GM19023 (cell line): ENCODE results near the gene SLC15A1.
A peak's percentile ranks its signal among the peaks of the same experiment; 100 is the strongest.

ENCODE experiments used
- ATAC-seq: cut with Tn5 transposase; IDR thresholded peaks from one replicate; pipeline ENCODE4 v1.9.1; 2021; ENCODE audit warnings: mild to moderate bottlenecking, moderate library complexity; ENCODE audit not compliant: unreplicated experiment

SLC15A1 gene

DNA sequence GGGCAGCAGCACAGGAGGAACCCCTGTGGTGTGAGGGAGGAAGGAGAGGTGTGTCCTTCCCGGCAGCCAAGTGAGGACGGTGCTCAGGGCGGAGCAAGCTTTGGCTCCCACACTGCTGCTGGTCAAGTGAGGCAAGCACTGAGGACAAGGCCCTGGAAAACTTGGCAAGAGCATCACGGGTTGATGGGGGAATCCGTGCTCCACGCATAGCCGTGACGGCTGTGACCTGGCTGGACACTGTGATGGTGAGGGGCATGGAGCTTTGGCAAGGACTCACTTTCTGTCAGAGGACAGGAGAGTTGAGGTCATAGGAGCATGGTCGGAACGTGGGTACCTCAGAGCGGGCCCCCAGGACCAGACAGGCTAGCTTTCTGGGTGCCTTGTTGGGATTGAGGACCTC, 29.0 kb upstream of the SLC15A1 start:
- no peak for ATAC-seq

DNA sequence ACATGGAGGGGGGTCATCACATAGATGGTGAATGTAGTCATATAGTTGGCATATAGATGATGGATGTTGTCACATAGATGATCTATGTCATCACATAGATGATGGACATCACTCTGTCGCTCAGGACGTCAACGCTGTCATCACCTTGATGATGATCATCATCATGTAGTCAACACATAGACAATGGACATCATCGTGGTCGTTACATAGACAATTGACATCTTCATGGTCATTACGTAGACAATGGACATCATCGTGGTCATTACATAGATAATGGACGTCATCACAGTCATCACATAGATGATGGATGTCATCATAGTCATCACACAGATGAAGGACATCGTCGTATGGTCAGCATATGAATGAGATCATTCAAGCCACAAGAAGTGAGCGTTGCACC, 28.6 kb upstream of the SLC15A1 start:
- no peak for ATAC-seq

DNA sequence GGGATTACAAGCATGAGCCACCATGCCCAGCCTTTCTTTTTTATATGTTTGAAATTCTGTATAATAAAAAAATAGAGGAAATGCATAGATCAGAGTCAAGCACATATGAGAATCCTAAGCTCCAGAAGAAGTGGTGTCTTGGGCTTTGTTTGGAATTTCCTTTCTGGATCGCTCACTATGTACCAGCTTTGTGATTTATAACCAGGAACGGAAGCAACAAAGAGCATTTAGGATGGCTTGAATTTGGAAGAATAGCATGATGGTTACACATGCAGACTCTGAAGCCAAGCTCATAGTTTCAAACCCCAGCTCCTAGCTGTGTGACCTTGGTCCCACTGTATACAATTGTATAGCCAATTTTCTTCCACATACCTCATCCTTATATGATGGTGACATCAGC, 28.0 kb upstream of the SLC15A1 start:
- ATAC-seq, result no peak

DNA sequence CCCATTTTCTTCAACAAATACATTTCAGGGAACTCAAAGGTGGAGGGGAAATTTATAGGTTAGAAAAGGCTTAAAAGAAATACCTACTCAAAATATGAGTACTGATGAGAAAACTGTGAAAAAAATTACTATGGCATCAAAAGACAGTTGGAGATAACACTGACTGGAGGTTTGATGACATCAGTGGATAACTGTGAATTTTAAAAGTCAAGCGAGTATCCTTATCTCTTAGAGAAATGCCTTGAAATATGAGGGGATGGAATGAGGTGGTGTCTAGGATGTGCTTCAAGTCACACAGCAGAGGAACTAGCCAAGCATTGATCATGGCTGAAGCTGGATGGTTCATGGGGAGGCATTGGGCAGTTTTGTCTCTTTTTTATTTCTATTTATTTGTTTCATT, 27.2 kb upstream of the SLC15A1 start:
- no peak for ATAC-seq

DNA sequence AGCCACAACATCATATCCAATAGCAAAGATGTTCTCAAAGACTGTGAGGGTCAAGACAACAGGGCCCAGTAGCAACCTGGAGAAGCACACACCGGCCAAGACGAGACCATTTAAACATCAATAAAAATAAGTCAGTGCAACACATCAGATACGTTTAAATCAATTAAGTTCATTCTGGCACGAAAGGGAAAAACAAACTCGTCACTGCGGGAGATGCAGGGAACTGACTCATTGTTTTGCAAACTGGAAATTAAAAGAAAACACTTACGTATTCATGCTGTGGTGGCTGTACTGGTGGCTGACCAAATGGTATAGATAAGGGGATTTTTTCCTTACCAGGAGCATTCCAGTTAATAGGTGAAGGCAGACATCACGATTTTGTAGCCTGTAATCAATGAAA, 26.3 kb upstream of the SLC15A1 start:
- no peak for ATAC-seq

DNA sequence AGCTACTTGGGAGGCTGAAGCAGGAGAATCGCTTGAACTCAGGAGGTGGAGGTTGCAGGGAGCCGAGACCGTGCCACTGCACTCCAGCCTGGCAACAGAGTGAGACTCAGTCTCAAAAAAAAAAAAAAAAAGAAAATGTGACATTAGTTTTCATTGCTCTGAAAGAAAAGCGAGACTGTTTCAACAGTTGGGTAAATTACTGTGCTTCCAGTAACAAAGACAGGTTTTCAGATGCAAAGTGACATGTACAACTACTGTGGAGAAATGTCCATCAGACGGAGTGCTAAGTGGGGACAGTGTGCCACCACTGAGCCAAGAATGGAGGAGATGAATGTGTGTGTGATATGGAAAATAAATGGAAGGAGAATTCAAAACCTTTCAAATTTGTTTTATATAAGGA, 24.2 kb upstream of the SLC15A1 start:
- no peak for ATAC-seq

DNA sequence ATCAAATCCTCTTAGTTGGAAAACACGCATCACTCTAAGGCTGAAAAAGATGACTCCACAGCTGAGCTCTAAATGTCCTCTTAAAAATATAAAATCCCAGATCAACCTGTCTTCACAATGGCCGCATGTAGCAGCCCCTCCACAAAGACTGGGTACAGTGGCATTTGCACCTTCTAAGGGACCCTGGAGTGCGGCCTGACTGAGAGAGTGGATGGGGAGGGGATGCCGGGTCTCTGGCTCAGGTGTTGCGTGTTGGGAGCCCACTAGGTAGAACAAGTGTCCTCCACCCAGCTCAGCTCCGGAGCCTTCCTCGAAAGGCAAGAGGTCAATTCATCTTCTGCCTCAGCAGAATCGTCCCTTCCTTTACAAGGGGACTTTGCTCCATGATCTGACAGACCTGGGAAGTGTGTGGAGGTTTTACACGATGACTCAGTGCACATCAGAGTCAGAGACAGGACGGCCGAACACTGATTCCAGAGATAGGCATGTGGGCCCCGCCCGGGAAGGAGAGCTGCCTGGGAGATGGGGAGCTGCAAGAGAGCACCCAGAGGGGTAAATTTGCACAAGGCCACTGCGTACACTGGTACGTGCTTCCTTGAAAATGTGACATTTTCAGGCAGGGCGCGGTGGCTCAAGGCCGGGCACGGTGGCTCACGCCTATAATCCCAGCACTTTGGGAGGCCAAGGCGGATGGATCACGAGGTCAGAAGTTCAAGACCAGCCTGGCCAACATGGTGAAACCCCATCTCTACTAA, 23.5 kb upstream of the SLC15A1 start:
- ATAC-seq, result no peak

DNA sequence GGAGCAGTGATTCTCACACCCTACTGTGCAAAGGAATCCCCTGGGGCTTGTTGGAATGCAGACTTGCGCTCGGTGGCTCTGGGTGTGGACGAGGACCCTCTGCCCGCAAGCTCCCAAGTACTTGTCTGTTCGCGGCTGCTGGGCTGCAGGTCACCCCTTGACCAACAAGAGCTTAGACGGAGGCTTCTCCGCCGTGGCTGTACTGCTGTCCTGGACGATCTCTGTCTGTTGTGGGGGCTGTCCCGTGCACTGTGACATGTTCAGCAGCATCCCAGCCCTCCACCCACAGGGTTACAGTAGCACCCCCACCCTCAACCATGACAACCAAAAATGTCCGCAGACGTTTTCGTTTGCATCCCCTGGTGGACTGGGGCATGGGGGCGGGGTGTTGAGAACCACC, 22.9 kb upstream of the SLC15A1 start:
- ATAC-seq, result no peak

DNA sequence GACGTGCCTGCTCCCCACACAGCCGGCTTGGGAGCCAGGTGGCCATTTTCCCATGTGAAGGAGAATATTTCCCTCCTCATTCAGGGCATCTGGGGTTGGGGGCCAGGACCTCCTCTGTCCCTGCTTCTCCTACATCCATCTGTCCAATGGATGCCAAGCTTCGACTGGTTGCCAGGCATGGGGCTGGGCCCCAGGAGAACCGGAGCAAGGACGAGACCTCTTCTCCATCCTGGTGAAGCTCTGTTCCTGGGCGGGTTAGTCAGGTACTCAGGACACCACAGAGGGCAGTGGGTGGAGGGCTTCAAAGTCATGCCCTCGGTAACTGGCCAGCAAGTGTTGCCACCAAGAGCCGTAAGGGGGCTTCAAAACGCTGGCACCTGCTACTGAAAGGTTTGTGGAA, 22.3 kb upstream of the SLC15A1 start:
- ATAC-seq, result no peak

DNA sequence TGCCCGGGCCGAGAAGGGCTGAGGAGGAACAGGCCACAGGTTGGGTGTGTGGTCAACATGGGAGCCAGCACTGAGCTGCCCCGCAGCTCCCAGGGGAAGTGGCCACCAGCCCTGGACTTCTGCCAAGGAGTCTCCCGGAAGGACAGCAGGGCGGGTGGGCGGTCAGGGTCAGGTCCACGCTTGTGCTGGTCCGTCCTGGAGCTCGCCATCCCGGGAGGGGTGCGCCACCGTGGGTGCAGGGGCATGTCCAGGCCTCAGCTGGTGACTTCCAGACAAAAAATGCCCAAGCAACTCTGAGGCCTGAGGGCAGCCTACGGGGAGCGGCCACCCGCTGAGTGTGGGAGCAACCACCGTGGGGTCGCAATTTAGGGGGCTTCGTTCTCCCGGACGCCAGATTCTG, 21.4 kb upstream of the SLC15A1 start:
- ATAC-seq, result no peak

DNA sequence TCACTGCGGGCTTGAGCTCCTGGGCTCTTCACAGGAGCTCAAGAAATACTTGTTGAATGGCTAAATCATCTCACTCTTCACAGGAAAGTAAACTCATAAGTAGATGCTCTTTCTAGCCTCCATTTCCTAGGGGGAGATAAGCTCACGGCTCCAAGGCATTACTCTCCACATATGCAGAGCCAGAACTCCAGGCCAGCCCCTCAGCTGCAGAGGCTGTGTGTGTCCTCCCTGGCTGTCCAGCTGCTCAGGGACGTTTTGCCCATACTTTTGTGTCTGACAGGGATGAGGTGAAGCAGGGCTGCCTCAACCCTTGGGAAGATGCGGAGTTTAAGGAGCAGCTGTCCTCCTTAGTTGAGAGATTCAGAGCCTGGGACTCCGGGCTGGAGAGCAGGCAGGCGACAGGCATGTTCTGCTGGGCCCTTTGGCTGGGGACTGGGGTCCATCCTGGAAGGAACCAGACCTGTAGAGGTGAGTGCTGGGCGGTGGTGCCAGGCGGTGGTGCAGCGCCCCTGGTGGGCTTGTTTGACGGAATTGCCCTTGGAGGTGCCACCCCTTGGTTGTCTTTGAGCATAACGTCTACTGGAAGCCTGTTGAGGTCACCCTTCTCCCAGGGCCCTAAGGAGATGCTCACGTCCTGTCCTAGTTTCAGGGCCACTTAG, 20.5 kb upstream of the SLC15A1 start:
- ATAC-seq, result no peak

DNA sequence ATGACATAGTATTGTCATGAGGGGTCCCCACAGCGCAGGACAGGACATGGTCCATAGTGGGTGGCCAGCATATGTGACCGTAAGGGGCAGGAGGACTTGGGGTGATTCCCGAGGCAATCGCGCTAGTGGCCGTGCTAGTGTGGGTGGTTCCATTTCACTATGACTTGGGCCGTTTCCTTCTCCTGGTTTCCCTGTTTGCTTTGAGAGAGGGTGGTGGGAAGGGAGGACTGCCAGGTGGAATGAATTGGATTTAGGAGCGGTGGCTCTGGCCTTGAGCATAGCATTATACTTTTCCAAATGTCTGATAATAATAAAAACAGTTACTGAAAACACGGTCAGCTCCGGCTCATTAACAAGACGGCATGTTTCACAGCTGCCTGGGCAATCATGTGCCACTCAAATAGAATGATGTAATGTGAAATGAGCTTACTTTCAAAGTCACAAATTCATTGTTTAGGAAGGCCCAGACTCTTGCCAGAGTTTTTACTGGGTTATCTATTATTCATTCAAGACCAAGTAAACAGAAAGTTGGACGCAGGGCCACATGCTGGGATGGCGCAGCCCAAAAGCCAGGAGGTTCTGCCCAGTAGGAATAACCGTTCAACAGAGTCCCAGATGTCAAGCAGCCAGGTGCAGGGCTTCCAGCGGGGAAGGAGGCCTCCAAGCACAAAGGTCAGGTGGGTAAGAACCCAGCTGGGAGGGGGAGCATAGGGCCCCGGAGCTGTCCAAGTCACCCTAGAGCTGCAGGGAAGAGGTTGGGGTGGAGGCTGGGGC, 19.6 kb upstream of the SLC15A1 start:
- ATAC-seq, result no peak

DNA sequence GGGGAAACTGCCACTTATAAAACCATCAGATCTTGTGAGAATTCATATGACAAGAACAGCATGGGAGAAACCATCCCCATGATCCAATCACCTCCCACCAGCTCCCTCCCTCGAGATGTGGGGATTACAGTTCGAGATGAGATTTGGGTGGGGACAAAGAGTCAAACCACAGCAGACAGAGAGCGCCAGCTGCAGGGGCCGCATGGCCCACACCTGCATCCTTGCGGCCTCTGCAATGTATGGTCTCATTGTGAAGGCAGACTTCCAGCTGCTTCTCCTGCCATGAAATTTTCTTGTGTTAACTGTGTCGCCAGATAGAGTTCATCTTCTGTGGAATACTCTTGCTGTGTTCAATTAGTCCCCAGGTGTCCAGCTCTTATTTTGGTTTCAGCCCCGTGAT, 17.3 kb upstream of the SLC15A1 start:
- no peak for ATAC-seq

DNA sequence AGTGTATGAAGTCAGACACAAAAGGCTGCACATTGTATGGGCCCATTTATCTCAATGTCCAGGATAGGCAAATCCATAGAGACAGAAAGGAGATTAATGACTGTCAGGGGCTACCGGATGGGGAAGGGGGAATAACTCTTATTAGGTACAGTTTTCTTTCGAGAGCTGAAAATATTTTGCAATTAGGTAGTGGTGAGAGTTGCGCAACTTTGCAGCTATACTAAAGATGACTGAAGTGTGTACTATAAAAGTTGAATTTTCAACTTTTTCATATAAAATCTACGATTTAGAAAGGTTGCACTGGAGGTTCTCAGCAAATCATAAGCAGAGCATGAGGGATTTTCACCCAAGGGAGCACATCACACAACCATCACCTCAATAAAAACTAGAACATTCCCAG, 16.1 kb upstream of the SLC15A1 start:
- no peak for ATAC-seq

DNA sequence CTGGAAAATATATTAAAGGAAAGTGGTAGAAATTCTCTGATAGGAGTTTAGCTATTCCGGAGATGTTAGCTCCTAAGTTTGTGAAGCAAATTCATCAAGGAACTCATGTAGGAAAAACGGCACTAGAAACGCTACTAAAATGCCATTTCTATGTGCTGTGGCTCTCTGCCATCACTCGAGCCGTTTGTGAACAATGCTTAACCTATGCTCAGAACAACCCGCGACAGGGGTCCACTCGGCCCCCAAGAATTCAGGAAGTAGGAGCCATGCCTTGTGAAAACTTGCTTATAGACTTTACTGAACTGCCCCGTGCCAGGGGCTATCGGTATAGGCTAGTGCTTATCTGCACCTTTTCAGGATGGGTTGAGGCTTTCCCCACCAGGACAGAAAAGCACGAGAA, 14.2 kb upstream of the SLC15A1 start:
- no peak for ATAC-seq

DNA sequence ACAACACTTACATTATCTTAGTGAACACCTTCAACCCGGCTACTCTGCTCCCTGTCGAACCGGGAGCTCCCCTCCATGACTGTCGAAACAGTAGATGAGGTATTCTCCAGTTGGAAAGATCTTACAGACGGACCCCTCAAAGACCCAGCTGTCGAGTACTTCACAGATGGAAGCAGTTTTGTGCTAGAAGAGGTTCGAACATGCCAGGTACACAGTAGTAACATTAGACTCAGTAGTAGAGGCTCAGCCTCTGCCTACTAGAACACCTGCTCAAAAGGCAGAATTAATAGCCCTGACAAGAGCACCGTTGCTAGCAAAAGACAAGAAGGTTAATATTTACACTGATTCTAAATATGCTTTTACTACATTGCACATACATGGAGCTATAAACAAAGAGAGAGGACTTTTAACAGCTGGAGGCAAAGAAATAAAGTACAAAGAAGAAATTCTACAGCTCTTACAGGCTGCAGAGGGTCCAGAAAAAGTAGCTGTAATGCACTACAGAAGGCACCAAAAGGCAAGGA, 13.6 kb upstream of the SLC15A1 start:
- no peak for ATAC-seq

DNA sequence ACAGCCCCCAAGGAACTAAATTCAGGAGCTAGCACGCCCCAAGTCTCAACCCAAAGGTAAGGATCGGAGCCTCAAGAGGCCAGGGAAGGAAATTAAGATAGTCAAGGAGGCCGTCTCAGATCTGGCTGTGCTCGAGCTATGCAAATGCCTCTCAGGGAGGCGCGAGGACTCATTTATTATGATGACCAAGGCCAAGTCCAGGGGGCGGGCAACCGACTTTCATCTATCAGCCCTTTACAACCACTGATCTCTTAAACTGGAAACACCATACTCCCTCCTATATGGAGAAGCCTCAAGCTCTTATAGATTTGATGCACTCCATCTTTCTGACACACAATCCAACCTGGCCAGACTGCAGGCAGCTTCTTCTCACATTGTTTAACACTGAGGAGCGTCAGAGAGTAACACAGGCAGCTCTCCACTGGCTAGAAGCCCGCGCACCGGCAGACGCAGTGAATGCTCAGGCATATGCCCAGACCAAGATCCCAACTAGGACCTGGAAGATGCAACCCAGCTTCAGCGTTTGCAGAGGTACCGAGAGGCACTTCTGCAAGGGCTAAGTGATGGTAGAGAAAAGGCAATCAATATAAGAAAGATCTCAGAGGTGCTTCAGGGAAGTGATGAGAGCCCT, 9.6 kb upstream of the SLC15A1 start:
- ATAC-seq, result no peak

DNA sequence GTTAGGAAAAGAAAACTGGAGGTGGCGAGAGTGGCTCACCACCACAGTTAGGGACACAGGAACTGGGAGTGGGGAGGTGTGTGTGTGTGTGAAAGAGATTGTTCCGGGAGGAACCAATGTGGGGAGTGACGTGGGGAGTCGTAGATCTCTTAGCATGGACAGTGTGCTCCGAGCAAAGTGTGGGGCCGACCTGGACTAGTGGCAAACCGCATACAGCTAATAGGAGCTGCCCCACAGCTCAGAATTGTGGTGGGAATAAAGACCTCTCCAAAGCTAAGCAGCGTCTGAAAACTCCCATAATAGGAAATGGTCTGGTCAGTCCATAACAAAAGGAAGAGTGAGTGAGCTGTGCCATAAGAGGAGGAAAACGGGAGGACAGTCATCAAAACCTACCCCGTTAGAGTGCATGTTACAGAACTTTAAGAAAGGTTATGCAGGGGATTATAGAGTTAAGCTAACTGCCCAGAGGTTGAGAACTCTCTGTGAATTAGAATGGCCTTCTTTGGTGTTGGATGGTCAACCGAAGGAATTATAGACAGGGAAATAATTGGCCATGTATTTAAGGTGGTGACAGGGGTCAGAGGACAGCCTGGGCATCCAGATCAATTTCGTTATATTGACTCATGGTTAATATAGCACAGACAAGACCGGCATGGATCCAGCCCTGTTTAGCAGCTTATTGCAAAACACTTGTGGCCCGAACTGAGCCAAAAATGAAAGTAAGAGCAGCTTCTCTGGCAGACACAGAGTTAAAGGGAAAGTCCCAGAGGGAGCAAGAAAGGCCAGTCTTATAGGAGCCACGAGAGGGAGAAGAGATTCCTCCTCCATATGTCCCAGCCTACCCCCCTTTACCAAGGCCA, 8.9 kb upstream of the SLC15A1 start:
- ATAC-seq, result peak; percentile 79

DNA sequence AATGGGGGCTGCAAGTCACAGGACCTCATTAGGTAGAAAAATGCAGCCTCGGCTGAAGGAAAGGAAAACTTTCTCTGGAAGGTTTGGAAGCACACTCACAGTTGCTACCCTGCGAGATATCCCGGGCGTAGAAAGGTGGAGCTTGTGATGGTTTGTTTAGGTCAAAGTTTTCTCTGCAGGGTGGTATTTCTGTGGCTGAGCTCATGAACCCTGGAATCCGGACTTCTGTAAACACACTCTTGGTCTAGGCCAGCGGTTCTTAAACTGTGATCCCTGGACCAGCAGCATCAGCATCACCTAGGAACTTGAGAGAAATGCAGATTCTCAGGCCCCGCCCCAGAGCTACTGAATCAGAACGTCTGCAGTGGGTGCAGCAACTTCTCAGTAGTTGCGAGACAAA, 3.3 kb upstream of the SLC15A1 start:
- ATAC-seq, result no peak

DNA sequence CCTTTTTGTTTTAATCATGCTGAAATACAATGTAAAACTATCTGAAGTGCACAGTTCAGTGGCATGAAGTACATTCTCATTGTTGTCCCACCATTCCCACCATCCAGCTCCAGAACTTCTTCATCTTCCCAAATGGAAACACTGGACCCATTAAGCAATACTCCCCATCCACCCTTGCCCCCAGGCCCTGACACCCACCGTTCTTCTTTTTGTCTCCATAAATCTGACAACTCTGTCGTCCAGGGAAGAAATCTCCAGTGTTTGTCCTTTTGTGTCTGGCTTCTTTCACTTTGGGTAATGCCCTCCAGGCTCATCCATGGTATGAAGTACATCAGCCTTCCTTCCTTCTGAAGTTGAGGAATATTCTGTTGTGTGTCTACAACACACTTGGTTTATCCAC, 2.6 kb upstream of the SLC15A1 start:
- no peak for ATAC-seq
